ENCODE results near the gene CDK3. TPM values are rescaled to one million over a fixed set of nuclear protein-coding genes. Genes with fewer than 3 reads are reported as not detected.

Gene CDK3
- total and polyA plus RNA-seq, 8 donors, result 1.9 to 34.7 (median 3.4) TPM

DNA sequence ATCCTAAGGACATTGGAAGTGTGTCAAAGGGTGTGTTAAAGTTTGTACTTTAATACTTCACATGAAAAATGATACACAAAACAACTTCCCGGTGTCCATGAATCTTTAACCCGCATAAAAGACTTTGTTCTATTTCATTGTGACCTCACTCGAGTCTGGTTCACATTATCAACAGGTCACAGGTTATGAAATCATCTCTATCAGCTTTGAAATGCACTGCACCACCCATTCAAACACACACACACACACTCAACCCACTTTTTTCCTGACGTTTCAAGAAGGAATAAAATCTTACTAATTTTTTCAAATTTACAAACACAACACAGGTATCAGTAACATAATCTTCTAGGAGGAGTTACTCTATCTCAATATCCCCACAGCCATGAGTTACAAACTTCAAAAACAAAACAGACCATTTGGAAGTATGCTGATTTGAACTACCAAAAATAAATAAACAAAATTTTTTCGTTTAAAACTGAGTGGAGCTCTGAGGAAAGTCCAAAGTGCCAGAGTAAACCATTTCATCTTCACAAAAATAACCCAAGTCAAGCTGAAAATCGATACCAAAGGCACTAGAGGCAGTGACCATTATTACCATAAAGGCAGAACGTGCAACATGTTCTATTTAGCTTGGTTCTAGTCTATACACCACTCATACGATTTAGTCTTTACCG, 24.3 kb upstream of the CDK3 start:
- Histone ChIP-seq H3K4me3 (peak overlapping the region in 2 of 4 donors; percentile 63 to 89), H3K36me3 (no peaks in the 10 kb centered on the region), H3K27me3 (no peaks in the 10 kb centered on the region), H3K4me1 (peaks cover 26 to 50% (median 43%) of the 10 kb centered on the region in 3 donors), H3K9me3 (no peaks in the 10 kb centered on the region), H3K27ac (peak overlapping the region in 2 of 4 donors; percentile 68 to 77)
- DNase-seq, result no peak
- ATAC-seq, result peak in 1 of 4 donors; percentile 7
- no peak for FAIRE-seq
- TF ChIP-seq, protein P1, sequence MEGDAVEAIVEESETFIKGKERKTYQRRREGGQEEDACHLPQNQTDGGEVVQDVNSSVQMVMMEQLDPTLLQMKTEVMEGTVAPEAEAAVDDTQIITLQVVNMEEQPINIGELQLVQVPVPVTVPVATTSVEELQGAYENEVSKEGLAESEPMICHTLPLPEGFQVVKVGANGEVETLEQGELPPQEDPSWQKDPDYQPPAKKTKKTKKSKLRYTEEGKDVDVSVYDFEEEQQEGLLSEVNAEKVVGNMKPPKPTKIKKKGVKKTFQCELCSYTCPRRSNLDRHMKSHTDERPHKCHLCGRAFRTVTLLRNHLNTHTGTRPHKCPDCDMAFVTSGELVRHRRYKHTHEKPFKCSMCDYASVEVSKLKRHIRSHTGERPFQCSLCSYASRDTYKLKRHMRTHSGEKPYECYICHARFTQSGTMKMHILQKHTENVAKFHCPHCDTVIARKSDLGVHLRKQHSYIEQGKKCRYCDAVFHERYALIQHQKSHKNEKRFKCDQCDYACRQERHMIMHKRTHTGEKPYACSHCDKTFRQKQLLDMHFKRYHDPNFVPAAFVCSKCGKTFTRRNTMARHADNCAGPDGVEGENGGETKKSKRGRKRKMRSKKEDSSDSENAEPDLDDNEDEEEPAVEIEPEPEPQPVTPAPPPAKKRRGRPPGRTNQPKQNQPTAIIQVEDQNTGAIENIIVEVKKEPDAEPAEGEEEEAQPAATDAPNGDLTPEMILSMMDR (IDR thresholded peaks at IDR 0.05), result no peak
- intact Hi-C loops (cut with DNase I), result no loop called here
- WGBS, 2 donors, result 17 to 20% methylated on average over 9 of the region's 9 CpGs

DNA sequence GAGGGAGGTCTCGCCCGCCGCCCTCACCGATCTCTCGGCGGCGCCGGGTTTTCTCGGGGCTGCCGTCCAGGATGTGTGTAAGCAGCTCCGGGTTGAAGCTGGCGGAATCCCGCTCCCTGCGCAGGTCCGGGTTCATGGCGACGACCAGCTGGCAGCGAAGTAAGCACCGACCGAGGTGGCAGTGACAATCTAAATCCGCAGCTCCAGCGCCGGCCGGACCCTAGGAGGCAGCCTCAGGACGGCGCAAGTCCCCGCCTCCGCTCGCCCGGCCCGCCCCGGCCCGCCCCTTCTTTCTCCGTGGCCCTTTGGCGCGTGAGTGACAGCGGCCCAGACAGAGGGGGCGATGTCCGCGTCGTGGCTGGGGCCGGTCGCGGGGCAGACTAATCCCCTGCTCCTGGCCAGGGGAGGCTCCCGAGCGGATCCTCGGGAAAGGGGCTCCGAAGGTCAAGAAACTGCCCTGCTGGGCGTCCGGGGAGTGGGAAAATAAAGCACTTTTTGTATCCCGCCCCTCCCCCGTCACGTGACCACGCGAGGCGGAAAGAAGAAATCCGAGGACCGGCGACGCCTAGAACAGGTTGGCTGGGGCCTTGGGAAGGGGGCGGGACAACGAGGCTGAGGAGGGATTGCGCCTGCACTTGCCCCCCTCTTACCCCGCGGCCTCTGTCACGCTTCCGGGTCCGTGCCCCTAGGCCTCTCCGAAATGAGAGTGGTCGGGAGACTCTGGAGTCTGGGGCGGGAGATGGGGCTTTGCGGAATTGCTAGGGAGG, 21.5 kb upstream of the CDK3 start, which contains the start of the genes ACOX1 and TEN1:
TSS of gene ACOX1 (minus strand) at position 229 of the 767 bp plus-strand sequence. CDS start at position 136, 93 bp downstream.
TSS of gene TEN1 (plus strand) at position 303 of the 767 bp plus-strand sequence. CDS start 6,953 bp downstream, outside the sequence.
- Histone ChIP-seq H3K4me1 (peaks cover 38 to 66% (median 55%) of the 10 kb centered on the region in 3 donors), H3K27me3 (no peaks in the 10 kb centered on the region), H3K27ac (peak within 1 kb of the TSS; percentile 87 to 99 (median 95)), H3K36me3 (no peaks in the 10 kb centered on the region), H3K9me3 (no peaks in the 10 kb centered on the region), H3K4me3 (peak within 1 kb of the TSS; percentile 47 to 89 (median 74))
- DNase-seq, result peak; percentile 95 to 99 (median 98)
- WGBS, 2 donors, result 1% methylated on average over 50 to 72 of the region's 72 CpGs
- peak; percentile 82 to 92 (median 87) for ATAC-seq
- no peak for FAIRE-seq
- intact Hi-C loops (cut with DNase I), result no loop called here
- TF ChIP-seq, protein P1 (IDR thresholded peaks at IDR 0.05), result peak in 2 of 4 donors; percentile 8 to 27

DNA sequence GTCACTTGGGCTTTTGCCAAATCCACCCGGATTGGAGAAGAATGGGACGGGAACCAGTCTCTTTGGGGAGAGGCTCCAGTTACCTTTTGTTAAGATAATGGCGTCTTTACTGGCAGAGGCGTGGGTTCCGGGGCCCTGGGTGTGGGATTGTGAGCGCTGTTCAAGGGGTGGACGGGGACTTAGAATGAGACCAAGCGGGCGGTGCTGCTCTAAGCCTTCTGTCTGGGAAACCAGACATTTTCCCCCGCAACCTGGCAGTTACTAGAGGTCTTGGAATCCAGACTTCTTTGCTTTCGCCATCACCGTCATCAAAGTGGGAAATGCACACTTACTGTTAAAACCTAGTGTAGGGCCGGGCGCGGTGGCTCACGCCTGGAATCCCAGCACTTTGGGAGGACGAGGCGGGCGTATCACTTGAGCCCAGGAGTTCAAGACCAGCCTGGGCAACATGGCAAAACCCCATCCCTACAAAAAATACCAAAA, 20.9 kb upstream of the CDK3 start:
- no peak for DNase-seq
- 6 to 7% methylated on average over 19 of the region's 19 CpGs for whole genome bisulfite sequencing, 2 donors
- peak overlapping the region; percentile 47 to 89 (median 74) for H3K4me3 ChIP-seq
- H3K4me1 ChIP-seq, result peaks cover 34 to 68% (median 55%) of the 10 kb centered on the region in 3 donors
- intact Hi-C loops (cut with DNase I), result no loop called here
- no peaks in the 10 kb centered on the region for H3K27me3 ChIP-seq
- ATAC-seq, result peak; percentile 1 to 11 (median 4)
- TF ChIP-seq, protein P1 (IDR thresholded peaks at IDR 0.05), result no peak
- H3K36me3 ChIP-seq, result no peaks in the 10 kb centered on the region
- no peak for FAIRE-seq
- no peaks in the 10 kb centered on the region for H3K9me3 ChIP-seq
- H3K27ac ChIP-seq, result peak overlapping the region; percentile 87 to 99 (median 95)

DNA sequence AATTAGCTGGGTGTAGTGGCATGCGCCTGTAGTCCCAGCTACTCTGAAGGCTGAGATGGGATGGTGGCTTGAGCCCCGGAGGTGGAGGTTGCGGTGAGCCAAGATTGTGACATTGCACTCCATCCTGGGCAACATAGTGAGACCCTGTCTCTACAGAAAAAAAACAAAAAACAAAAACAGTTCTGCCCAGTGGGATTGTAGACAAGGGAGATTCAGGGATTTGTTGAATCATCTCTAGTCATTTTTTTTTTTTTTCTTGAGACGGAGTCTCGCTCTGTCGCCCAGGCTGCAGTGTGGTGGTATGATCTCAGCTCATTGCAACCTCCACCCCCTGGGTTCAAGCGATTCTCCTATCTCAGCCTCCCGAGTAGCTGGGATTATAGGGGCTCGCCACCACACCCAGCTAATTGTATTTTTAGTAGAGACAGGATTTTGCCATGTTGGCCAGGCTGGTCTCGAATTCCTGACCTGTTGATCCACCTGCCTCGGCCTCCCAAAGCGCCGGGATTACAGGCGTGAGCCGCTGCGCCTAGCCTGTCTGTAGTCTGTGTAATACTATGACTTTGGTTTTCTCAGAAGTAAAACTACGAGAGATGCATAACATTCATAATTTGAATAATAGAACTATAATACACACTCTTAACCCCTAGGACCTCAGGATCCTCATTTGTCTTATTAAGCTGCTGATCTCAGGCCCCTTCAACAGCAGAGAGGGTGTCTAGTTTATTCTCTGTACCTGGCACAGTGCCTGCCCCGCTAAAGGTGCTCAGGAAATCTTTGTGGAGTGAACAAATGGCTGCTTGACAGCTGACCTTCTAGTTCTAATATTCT, 20.3 kb upstream of the CDK3 start:
- WGBS, 2 donors, result 72 to 75% methylated on average over 18 of the region's 18 CpGs
- Histone ChIP-seq H3K4me1 (peaks cover 31 to 64% (median 52%) of the 10 kb centered on the region in 3 donors), H3K9me3 (no peaks in the 10 kb centered on the region), H3K27me3 (no peaks in the 10 kb centered on the region), H3K27ac (peak overlapping the region; percentile 87 to 99 (median 95)), H3K4me3 (peak overlapping the region; percentile 47 to 89 (median 74)), H3K36me3 (no peaks in the 10 kb centered on the region)
- intact Hi-C loops (cut with DNase I), result no loop called here
- TF ChIP-seq, protein P1 (IDR thresholded peaks at IDR 0.05), result no peak
- peak in 2 of 6 donors; percentile 29 to 39 for DNase-seq
- ATAC-seq, result no peak
- no peak for FAIRE-seq
